ENCODE results near the gene MRPL53.
"Not testable (repeated sequence)": the region's sequence is repeated elsewhere in the genome, so short reads cannot be mapped to it uniquely, and the experiment has no call there.

Gene MRPL53

GRCh38 chr2:74491648-74492544, 19.4 kb upstream of the MRPL53 start:
- Histone ChIP-seq H3K4me3 (ENCODE audit: insufficient read depth, low read depth, low read length) (no peak overlapping the region), H3K36me3 (ENCODE audit: control insufficient read depth, insufficient read depth, low read length) (peaks cover 21% of the 10 kb centered on the region), H3K27me3 (ENCODE audit: control insufficient read depth, insufficient read depth, low read length, poor library complexity, severe bottlenecking) (peaks cover 20% of the 10 kb centered on the region), H3K27ac (ENCODE audit: insufficient read depth, low read depth, low read length, poor library complexity, severe bottlenecking) (no peak overlapping the region), H3K4me1 (ENCODE audit: control insufficient read depth, insufficient read depth, low read length) (no peaks in the 10 kb centered on the region), H3K9me3 (ENCODE audit: control insufficient read depth, low read length) (no peaks in the 10 kb centered on the region)
- 95 to 97% methylated on average over 12 of the region's 12 CpGs for WGBS, 2 experiments

GRCh38 chr2:74489906-74490305, 17.4 kb upstream of the MRPL53 start:
- H3K9me3 ChIP-seq (ENCODE audit: control insufficient read depth, low read length) = no peaks in the 10 kb centered on the region
- 86 to 95% methylated on average over 8 to 9 of the region's 9 CpGs for WGBS, 2 experiments
- H3K27ac ChIP-seq (ENCODE audit: insufficient read depth, low read depth, low read length, poor library complexity, severe bottlenecking) = no peak overlapping the region
- H3K4me3 ChIP-seq (ENCODE audit: insufficient read depth, low read depth, low read length) = no peak overlapping the region
- H3K36me3 ChIP-seq (ENCODE audit: control insufficient read depth, insufficient read depth, low read length) = peaks cover 21% of the 10 kb centered on the region
- H3K4me1 ChIP-seq (ENCODE audit: control insufficient read depth, insufficient read depth, low read length) = no peaks in the 10 kb centered on the region
- H3K27me3 ChIP-seq (ENCODE audit: control insufficient read depth, insufficient read depth, low read length, poor library complexity, severe bottlenecking) = no peaks in the 10 kb centered on the region

- Histone ChIP-seq H3K27ac (ENCODE audit: insufficient read depth, low read depth, low read length, poor library complexity, severe bottlenecking) (no peak overlapping the region), H3K36me3 (ENCODE audit: control insufficient read depth, insufficient read depth, low read length) (peaks cover 21% of the 10 kb centered on the region), H3K4me1 (ENCODE audit: control insufficient read depth, insufficient read depth, low read length) (no peaks in the 10 kb centered on the region), H3K27me3 (ENCODE audit: control insufficient read depth, insufficient read depth, low read length, poor library complexity, severe bottlenecking) (no peaks in the 10 kb centered on the region), H3K4me3 (ENCODE audit: insufficient read depth, low read depth, low read length) (no peak overlapping the region), H3K9me3 (ENCODE audit: control insufficient read depth, low read length) (no peaks in the 10 kb centered on the region)
- WGBS, 2 experiments = 91 to 92% methylated on average over 9 of the region's 9 CpGs
Measured at GRCh38 chr2:74488643-74489481, 16.4 kb upstream of the MRPL53 start.

GRCh38 chr2:74486141-74486540, 13.7 kb upstream of the MRPL53 start:
- Histone ChIP-seq H3K36me3 (ENCODE audit: control insufficient read depth, insufficient read depth, low read length) (peaks cover 13% of the 10 kb centered on the region), H3K9me3 (ENCODE audit: control insufficient read depth, low read length) (no peaks in the 10 kb centered on the region), H3K27me3 (ENCODE audit: control insufficient read depth, insufficient read depth, low read length, poor library complexity, severe bottlenecking) (no peaks in the 10 kb centered on the region), H3K27ac (ENCODE audit: insufficient read depth, low read depth, low read length, poor library complexity, severe bottlenecking) (no peak overlapping the region), H3K4me3 (ENCODE audit: insufficient read depth, low read depth, low read length) (no peak overlapping the region), H3K4me1 (ENCODE audit: control insufficient read depth, insufficient read depth, low read length) (peaks cover 9% of the 10 kb centered on the region)
- 98 to 100% methylated on average over 2 of the region's 2 CpGs for WGBS, 2 experiments

- peak overlapping the region; percentile 98 for H3K4me3 ChIP-seq (ENCODE audit: insufficient read depth, low read depth, low read length)
- 89% methylated on average over 19 of the region's 19 CpGs for WGBS, 2 experiments
- H3K36me3 ChIP-seq (ENCODE audit: control insufficient read depth, insufficient read depth, low read length); H3K27ac ChIP-seq (ENCODE audit: insufficient read depth, low read depth, low read length, poor library complexity, severe bottlenecking); H3K9me3 ChIP-seq (ENCODE audit: control insufficient read depth, low read length); H3K27me3 ChIP-seq (ENCODE audit: control insufficient read depth, insufficient read depth, low read length, poor library complexity, severe bottlenecking): not testable (repeated sequence)
- H3K4me1 ChIP-seq (ENCODE audit: control insufficient read depth, insufficient read depth, low read length) = peaks cover 12% of the 10 kb centered on the region
Measured at GRCh38 chr2:74483675-74484164, 11.2 kb upstream of the MRPL53 start.

- no peaks in the 10 kb centered on the region for H3K9me3 ChIP-seq (ENCODE audit: control insufficient read depth, low read length)
- peaks cover 12% of the 10 kb centered on the region for H3K4me1 ChIP-seq (ENCODE audit: control insufficient read depth, insufficient read depth, low read length)
- peak within 1 kb of the TSS; percentile 98 for H3K4me3 ChIP-seq (ENCODE audit: insufficient read depth, low read depth, low read length)
- peak within 1 kb of the TSS; percentile 70 for H3K27ac ChIP-seq (ENCODE audit: insufficient read depth, low read depth, low read length, poor library complexity, severe bottlenecking)
- no peaks in the 10 kb centered on the region for H3K27me3 ChIP-seq (ENCODE audit: control insufficient read depth, insufficient read depth, low read length, poor library complexity, severe bottlenecking)
- no peaks in the 10 kb centered on the region for H3K36me3 ChIP-seq (ENCODE audit: control insufficient read depth, insufficient read depth, low read length)
- 2 to 3% methylated on average over 50 of the region's 50 CpGs for WGBS, 2 experiments
Measured at GRCh38 chr2:74482801-74483674, 10.6 kb upstream of the MRPL53 start, which contains the start of the genes CCDC142 and TTC31. Gene CCDC142 (minus strand): TSS chr2:74482998. CDS start chr2:74482837, 161 bp downstream. Gene TTC31 (plus strand): TSS chr2:74483081. CDS start chr2:74483096, 15 bp downstream.

GRCh38 chr2:74481961-74482800, 9.7 kb upstream of the MRPL53 start:
- WGBS, 2 experiments = 1 to 2% methylated on average over 80 of the region's 80 CpGs
- H3K36me3 ChIP-seq (ENCODE audit: control insufficient read depth, insufficient read depth, low read length) = no peaks in the 10 kb centered on the region
- peak overlapping the region; percentile 98 for H3K4me3 ChIP-seq (ENCODE audit: insufficient read depth, low read depth, low read length)
- peak overlapping the region; percentile 1 for H3K27ac ChIP-seq (ENCODE audit: insufficient read depth, low read depth, low read length, poor library complexity, severe bottlenecking)
- no peaks in the 10 kb centered on the region for H3K9me3 ChIP-seq (ENCODE audit: control insufficient read depth, low read length)
- peaks cover 12% of the 10 kb centered on the region for H3K4me1 ChIP-seq (ENCODE audit: control insufficient read depth, insufficient read depth, low read length)
- H3K27me3 ChIP-seq (ENCODE audit: control insufficient read depth, insufficient read depth, low read length, poor library complexity, severe bottlenecking) = no peaks in the 10 kb centered on the region

- WGBS, 2 experiments = 86 to 89% methylated on average over 3 of the region's 3 CpGs
- Histone ChIP-seq H3K4me3 (ENCODE audit: insufficient read depth, low read depth, low read length) (peak overlapping the region; percentile 98), H3K27ac (ENCODE audit: insufficient read depth, low read depth, low read length, poor library complexity, severe bottlenecking) (no peak overlapping the region)
Measured at GRCh38 chr2:74481431-74481830, 9.0 kb upstream of the MRPL53 start.

GRCh38 chr2:74474899-74475298, 2.4 kb upstream of the MRPL53 start:
- WGBS, 2 experiments = 88 to 90% methylated on average over 5 of the region's 5 CpGs
- Histone ChIP-seq H3K9me3 (ENCODE audit: control insufficient read depth, low read length) (no peaks in the 10 kb centered on the region), H3K4me1 (ENCODE audit: control insufficient read depth, insufficient read depth, low read length) (peaks cover 13% of the 10 kb centered on the region), H3K27ac (ENCODE audit: insufficient read depth, low read depth, low read length, poor library complexity, severe bottlenecking) (no peak overlapping the region), H3K4me3 (ENCODE audit: insufficient read depth, low read depth, low read length) (no peak overlapping the region), H3K27me3 (ENCODE audit: control insufficient read depth, insufficient read depth, low read length, poor library complexity, severe bottlenecking) (no peaks in the 10 kb centered on the region), H3K36me3 (ENCODE audit: control insufficient read depth, insufficient read depth, low read length) (peaks cover 15% of the 10 kb centered on the region)

More at GRCh38 chr2:74481431-74481830, 9.0 kb upstream of the MRPL53 start:
- Histone ChIP-seq H3K27me3 (ENCODE audit: control insufficient read depth, insufficient read depth, low read length, poor library complexity, severe bottlenecking) (no peaks in the 10 kb centered on the region), H3K36me3 (ENCODE audit: control insufficient read depth, insufficient read depth, low read length) (no peaks in the 10 kb centered on the region), H3K9me3 (ENCODE audit: control insufficient read depth, low read length) (no peaks in the 10 kb centered on the region), H3K4me1 (ENCODE audit: control insufficient read depth, insufficient read depth, low read length) (peaks cover 12% of the 10 kb centered on the region)

All from ectodermal cell (in vitro differentiated cells).